Ovary (tissue), 3 donors: ENCODE measurements around the gene ICAM3.

Source experiments
- CTCF ChIP-seq, 3 donors: fragments of 450-650 bp in 2 of 3; fragments of 200-600 bp in 1 of 3; IDR thresholded peaks; one replicate each; pipeline versions ENCODE4 v1.5.1 to v1.8.0; 2016 to 2022; ENCODE audit warnings: antibody characterized with exemption in 3 of 3, mild to moderate bottlenecking in 1 of 3
- EP300 ChIP-seq: sonication (generic); formaldehyde crosslinking; IDR thresholded peaks from one replicate; pipeline ENCODE4 v1.6.1; 2017; ENCODE audit warnings: antibody characterized with exemption
- POLR2A ChIP-seq: fragments of 450-650 bp; IDR thresholded peaks from one replicate; pipeline ENCODE4 v1.6.1; 2017; ENCODE audit warnings: antibody characterized with exemption, mild to moderate bottlenecking, moderate library complexity
- donor health status: DM: no; HTN: no; CAD: no.

GRCh38 chr19:10328558-10329429, 10.6 kb downstream of the ICAM3 start:
- no peak for TF ChIP-seq CTCF (IDR thresholded peaks at IDR 0.05)
- no peak for TF ChIP-seq POLR2A
- TF ChIP-seq EP300 = no peak
